HG03097 (cell line): Measurements from ENCODE around the gene AGAP5.
"Not testable (repeated sequence)": the region's sequence is repeated elsewhere in the genome, so short reads cannot be mapped to it uniquely, and the experiment has no call there.

Experiments
- ATAC-seq: cut with Tn5 transposase; IDR thresholded peaks from one replicate; pipeline ENCODE4 v1.9.1; 2021; ENCODE audit not compliant: unreplicated experiment, low FRiP score

The AGAP5 gene

GRCh38 chr10:73697675-73698159, at the start of gene AGAP5:
Gene AGAP5, minus strand, starts transcription at chr10:73698109. Its CDS starts 354 bp downstream, at chr10:73697755.
- ATAC-seq = not testable (repeated sequence)

GRCh38 chr10:73746721-73747120, 48.8 kb upstream of the AGAP5 start:
- no peak for ATAC-seq

DNA sequence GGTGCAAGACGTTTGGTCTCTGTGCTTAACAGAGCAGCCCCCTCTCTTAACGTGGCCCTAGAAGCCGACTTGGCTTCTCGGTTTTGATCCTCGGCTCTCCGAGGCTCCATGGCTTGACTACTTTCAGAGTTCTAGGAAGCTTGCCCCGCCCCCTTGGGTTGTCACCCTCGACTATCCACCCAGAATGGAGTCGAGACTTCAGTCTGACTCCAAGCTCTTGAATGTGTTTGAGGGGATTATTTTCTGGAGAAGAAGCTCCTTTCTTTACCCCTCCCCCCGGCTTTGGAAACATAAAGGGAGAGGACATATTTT, 46.7 kb upstream of the AGAP5 start:
- ATAC-seq = peak; percentile 10

- peak; percentile 75 for ATAC-seq
These were observed 46.2 kb upstream of the AGAP5 start, which contains the start of gene SEC24C for GRCh38 chr10:73743905-73744663. Gene SEC24C, plus strand, starts transcription at chr10:73744372. Its CDS starts 2,461 bp downstream, at chr10:73746833.

DNA sequence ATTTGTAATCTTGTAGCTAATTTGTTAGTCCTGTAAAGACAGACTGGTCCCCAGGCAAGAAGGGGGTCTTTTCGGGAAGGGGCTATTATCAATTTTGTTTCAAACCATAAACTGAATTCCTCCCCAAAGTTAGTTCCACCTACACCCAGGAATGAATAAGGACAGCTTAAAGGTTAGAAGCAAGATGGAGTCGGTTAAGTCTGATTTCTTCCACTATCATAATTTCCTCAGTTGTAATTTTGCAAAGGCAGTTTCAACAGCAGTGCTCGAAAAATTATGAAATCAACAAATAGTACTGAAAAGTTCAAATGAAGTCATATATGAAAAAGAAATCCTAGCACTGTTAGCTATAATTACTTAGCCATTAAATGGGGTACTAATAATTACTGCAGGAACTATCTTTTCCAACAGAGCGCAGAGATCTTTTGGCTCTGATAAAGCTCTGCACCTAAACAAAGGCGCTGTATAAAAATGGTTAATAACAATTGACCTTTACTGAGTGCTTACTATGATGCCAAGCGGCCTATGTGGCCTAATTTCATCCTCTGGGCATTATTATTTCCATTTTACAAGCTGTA, 45.5 kb upstream of the AGAP5 start:
- no peak for ATAC-seq

- no peak for ATAC-seq
These were observed 44.5 kb upstream of the AGAP5 start for GRCh38 chr10:73742454-73742734.

DNA sequence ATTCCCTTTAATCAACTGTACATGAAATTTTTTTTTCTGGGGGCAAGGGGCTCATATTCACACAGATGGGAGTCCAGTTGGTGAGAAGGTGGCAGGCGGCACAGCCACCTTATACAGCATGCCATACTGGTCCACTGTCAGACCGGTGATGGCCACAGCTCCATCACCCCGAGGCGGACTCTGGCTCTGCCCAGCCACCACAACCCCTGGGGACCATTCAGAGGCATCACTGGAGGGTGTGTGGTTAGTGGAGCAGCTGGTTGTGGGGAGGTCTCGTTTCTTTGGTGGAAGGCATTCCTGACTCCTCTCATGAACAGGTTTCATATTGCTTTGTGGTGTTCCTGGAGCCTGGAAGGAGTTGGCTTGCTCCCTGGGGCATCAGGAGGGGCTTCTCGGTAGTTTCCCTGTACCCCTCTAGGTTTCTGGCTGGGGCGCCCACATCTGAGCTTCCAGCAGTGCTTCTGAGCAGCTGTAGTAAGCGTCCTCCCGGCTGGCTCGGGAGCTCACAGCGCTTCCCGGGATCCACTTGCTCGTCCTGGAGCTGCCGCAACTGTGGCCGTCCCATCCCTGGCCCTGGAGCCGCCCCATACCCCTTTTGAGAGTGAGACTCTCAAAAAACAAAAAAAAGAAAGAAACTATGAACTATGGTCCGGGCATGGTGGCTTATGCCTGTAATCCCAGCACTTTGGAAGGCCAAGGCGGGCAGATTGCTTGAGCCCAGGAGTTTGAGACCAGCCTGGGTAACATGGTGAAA, 42.8 kb upstream of the AGAP5 start:
- not testable (repeated sequence) for ATAC-seq

- no peak for ATAC-seq
These were observed 36.9 kb upstream of the AGAP5 start for GRCh38 chr10:73734796-73735305.

DNA sequence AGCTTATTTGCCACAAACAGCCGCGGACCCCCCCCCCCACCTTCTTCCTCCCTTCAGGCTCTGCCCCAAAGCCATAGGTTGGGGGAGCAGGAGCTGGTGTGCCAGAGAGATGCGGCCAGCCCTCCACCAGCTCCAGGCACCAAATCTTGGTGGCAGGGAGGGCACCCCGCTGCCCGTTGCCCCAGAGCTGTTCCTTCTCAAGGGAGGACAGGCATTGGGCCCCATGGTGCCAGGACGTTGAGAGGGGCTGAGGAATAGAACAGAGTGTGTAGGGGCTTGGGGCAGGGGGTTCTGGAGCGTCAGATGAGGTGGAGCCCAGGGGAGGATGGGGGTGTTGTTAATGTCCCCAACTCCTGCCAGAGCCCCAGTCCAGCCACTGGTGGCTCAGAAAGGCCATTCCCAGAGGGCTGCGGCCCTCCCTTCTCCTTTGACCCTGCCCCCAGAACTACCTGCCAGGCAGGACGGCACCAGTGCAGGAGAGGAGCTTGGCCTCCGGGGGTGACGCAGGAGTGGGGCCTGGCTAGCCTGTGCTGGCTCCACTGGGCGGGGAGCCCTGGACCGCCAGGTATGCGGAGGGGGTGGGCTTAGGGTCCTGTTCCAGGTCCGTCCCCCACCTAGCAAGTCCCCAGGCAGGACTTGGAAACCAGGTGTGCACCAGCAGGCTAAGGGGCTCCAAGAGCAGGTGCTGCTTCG, 36.3 kb upstream of the AGAP5 start:
- ATAC-seq = no peak

DNA sequence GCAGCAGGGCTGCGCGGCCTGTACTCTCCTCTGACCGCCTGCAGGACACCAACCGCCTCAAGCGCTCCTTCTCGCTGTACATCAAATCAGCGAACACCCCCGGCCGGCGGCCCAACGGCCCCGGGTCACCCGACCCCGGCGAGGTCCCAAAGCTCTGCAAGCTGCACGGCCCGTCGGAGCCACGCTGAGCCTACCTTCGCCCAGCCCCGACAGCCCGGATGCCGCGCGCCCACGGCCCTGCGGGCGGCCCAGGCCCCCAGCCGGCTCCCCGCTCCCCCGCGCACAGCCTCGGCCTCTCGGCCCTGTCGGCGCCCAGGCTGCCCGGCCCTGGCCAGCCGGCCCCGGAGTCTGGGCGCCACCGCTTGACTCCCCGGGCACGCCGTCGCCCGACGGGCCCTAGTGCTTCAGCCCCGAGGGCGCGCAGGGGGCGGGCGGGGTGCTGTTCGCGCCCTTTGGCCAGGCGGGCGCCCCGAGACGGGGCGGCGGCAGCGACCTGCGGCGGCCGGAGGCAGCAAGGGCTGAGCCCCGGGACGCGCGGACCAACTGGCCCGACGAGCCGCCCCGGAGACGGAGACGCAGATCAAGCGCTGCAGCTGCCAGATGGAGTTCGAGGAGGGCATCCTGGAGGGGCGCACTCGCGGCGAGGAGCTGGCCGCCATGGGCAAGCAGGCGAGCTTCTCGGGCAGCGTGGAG, 35.2 kb upstream of the AGAP5 start:
- no peak for ATAC-seq

- ATAC-seq = no peak
These were observed 34.5 kb upstream of the AGAP5 start for GRCh38 chr10:73732426-73732825.

DNA sequence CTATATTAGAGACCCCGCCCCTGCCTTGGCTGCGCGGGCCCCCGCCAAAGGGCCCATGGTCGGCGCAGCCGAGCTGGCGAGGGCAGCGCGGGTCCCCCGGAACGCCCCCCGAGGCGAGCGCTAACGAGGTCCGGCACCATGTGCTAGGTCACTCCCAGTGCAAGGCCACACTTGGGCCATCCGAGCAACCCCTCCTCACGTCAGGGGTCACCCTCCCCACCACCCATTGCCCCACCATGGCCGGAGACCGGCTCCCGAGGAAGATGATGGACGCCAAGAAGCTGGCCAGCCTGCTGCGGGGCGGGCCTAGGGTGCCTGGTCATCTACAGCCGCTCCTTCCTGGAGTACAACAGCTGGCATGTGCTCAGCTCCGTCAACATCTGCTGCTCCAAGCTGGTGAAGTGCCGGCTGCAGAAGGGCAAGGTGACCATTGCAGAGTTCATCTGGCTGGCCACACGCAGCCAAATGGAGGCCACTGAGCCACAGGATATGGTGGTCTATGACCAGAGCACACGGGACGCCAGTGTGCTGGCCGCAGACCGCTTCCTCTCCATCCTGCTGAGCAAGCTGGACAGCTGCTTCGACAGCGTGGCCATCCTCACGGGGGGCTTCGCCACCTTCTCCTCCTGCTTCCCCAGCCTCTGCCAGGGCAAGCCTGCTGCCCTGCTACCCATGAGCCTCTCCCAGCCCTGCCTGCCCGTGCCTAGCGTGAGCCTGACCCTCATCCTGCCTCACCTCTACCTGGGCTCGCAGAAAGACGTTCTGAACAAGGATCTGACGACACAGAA, 33.9 kb upstream of the AGAP5 start:
- no peak for ATAC-seq

GRCh38 chr10:73730153-73730906, 32.4 kb upstream of the AGAP5 start:
- ATAC-seq = peak; percentile 86

DNA sequence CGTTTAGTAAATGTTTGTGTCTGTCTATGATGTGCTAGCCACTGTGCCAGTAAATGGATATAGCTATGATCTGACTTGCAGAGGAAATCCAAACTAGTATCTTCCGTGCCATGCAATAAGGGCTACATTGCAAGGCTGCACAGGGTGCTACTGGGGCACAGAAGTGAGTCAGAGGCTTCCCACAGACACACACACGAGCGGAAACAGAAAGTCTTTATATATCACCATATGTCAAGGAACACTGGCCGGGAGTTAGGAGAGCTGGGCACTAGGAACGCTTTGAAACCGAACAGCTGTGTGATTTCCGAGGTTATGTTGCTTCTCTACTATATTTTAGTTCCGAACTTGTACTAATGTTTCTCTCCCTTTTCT, 31.9 kb upstream of the AGAP5 start:
- ATAC-seq = not testable (repeated sequence)

DNA sequence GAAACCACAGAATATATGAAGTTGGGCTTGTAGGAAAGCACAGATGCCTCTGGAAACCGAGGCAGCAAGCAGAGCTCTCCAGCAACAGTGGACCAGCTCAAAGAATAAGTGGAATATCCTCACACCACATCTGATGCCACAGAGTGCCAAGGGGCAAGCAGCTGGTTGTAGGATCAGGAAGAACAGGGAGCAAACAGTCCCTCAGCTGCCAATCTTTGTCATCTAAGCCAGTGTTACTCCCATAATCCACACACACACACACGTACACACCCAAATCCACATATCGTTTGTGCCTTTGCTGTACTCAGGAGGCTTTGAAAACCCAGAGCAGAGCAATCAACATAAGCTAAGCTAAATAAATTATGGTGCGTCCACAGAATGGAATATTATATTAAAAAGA, 25.6 kb upstream of the AGAP5 start:
- ATAC-seq = no peak

DNA sequence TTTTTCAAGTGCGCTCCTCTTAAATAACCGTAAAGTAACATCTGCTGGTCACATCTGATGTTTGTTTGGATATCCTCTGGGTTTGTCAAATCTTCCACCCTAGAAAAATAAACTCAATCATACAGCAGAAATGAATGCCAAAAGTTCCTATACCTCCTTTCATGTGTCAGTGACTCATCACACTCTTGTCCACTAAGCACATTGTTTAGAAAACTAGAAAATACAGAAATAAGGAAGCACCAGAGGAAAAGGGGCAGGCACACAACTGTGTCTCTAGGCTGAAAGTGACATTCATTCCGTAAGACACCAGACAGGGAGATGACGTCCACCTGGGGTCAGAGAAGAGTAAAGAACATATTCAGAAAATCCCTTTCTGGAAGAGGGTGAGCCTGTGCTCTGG, 22.7 kb upstream of the AGAP5 start:
- not testable (repeated sequence) for ATAC-seq

GRCh38 chr10:73717556-73717955, 19.6 kb upstream of the AGAP5 start:
- no peak for ATAC-seq

DNA sequence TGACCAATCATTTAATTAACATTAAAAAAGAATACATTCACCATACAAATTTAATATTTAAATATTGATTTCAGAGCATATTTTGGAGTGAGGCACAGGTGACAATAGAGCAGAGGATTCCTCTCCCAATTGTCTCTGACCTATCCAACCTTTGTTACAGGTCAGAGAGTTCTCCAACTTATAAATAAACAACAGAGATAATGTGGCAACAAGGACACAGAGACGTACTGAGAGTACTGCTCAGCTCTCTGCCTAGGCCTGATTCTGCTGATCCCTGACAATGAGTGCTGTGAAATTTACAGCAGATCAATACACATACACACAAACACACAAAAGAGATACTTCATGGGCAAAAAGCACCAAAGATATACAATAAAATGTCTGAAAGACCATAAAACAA, 18.3 kb upstream of the AGAP5 start:
- ATAC-seq = no peak
